Urothelium cell line (cell line): ENCODE data around the gene SLC35A3.

ENCODE experiments used
- DNase-seq: peaks from one replicate; pipeline ENCODE4 v3.0.0; 2011; ENCODE audit warnings: low spot score, mixed read lengths
- FAIRE-seq: peaks from 2 replicates; lab custom pipeline; 2011; peaks lifted over from hg19 to GRCh38; lab: Jason Lieb, UNC

The SLC35A3 gene

DNA sequence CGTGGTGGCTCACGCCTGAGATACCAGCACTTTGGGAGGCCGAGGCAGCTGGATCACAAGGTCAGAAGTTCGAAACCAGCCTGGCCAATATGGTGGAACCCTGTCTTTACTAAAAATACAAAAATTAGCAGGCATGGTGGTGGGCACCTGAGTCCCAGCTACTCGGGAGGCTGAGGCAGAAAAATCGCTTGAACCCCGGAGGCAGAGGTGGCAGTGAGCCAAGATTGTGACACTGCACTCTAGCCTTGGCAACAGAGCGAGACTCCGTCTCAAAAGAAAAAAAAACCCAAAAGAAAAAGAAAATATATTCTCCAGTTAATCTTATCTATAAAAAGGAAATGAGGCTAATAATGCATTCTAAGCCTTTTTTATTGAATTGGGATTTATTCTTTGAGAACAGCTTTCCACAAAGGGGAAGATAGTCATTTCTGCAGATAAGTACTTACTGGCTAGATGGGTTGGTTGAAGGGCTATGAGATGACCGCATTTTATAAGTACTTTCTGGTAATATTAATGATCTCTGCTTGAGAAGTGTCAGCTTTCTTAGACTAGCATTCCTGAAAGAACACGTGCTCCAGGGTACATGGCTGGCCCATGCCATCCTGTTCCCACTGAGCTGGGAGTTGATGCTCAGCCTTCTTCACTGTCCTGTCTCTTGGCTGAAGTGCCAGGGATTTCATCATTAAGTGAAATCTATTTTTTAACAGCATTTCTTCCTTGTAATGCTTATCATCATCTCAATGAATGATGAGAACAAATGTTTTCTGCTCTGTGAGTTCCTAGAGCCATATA is 105.0 kb downstream of the SLC35A3 start:
- DNase-seq, result no peak
- no peak for FAIRE-seq

- DNase-seq (no peak), FAIRE-seq (no peak)
These were observed 106.0 kb downstream of the SLC35A3 start for GRCh38 chr1:100075773-100076172.

DNA sequence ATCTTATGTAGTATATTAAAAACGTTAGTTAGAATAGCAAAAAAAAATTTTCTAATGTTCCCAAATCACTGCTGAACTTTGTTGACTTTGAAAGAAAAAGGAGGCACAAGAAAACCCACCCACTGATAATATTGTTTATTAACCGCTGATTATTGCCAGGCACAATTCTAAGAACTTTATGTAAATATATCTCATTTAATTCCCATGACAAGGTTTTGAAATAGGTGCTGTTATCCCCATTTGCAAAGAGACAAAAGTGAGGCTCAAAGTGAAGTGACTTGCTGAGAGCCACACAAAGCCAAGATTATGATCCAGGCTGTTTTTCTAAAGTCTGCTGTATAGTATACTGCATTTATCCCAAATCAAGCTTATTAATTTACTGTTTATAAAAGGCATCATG is 106.5 kb downstream of the SLC35A3 start:
- DNase-seq (no peak), FAIRE-seq (no peak)

DNA sequence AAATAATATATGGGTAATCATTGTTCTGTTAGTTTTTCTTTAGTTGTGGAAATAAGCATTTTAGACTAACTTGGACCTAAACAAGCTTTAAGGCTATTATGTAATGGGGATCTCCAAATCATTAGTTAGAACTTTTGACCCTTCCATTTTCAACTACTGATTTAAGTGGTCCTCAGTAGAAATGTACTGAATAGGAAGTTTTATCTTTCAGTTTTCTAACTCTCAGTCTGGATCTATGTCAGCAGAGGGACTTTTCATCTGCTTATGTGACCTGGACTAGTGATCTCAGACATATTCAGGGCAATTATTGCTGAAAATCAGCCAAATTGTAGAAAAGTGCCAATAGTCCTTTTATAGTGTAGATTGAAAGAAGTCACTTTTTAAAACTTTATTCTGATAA is 106.9 kb downstream of the SLC35A3 start:
- FAIRE-seq, result no peak

GRCh38 chr1:100077531-100077930 is 107.7 kb downstream of the SLC35A3 start:
- no peak for FAIRE-seq
- no peak for DNase-seq

More for the DNA sequence above, 106.9 kb downstream of the SLC35A3 start:
- no peak for DNase-seq

- DNase-seq (no peak), FAIRE-seq (no peak)
These were observed 110.5 kb downstream of the SLC35A3 start for GRCh38 chr1:100080331-100080730.
